ENCODE data around the gene CD59.

- no peak for TF ChIP-seq CTCF (IDR thresholded peaks at IDR 0.05; ENCODE audit: extremely low read depth in 1 of 2, insufficient read depth in 1 of 2, low read depth in 1 of 2, low read length in 2 of 2)
- no peak for TF ChIP-seq MYC (IDR thresholded peaks at IDR 0.05; ENCODE audit: low read depth, low read length)
- no peak for TF ChIP-seq EZH2 (IDR thresholded peaks at IDR 0.05; ENCODE audit: borderline replicate concordance, low read depth, low read length, severe bottlenecking)
- TF ChIP-seq POLR2AphosphoS5 (IDR thresholded peaks at IDR 0.05; ENCODE audit: insufficient read depth, low read depth, low read length): no peak
- no peak for TF ChIP-seq FOS (IDR thresholded peaks at IDR 0.05; ENCODE audit: borderline replicate concordance, insufficient read depth, low read length)
- no peak for TF ChIP-seq POLR2A (IDR thresholded peaks at IDR 0.05; ENCODE audit: low read depth, low read length)
- TF ChIP-seq JUN (IDR thresholded peaks at IDR 0.05; ENCODE audit: borderline replicate concordance, insufficient read depth, insufficient read length, low read depth): no peak
These were observed 66.5 kb downstream of the CD59 start for GRCh38 chr11:33669598-33670249.

Data from endothelial cell of umbilical vein (primary cell).